DMS114 treated with DMSO at 0.1 percent for 48 hours (cell line): Measurements from ENCODE around the gene ARHGAP10.

Experiments
- DNase-seq: peaks from one replicate; lab custom pipeline; 2025; ENCODE audit not compliant: unreplicated experiment; lab: John Stamatoyannopoulos, UW

ARHGAP10 gene

DNA sequence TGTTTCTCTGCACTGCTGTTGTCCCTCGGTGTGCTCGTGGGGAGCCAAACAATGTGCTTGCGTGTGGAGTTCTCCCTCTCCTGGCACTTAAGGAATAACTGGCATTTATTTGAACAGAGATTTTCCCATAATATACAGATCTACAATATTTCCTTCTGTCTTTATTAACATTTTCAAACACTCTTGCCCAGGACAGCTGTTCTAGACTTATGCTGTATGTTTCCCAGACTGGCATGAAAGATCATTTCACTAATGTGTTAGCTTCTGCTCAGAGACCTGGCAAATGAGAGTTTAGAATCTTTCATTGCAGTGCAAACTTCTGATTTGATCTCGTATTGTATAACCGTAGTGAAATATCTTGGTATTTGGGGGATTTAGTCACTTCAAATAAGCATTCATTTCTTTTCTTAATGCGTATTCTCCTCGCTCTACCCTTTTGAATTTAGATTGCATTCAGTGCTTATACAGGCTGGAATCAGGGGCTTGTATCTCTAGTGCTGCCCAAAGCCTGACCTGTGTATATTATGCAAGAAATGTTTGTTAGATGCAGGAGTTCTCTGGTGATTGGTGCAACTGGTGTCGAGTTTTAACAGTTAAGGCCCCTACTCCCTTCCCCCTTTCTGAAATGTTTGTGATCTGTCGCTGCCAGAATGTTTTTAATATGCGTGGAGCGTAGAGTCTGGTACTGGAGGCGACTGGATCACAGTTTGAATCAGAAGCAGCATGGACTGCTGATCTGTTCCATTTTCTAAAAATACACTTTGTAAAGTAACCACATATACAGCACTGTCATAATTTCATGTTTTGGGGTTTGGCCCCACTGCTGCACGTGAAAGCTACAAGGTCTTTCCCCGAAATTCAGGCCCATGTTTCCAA lies 326.3 kb downstream of the ARHGAP10 start:
- no peak for DNase-seq

DNA sequence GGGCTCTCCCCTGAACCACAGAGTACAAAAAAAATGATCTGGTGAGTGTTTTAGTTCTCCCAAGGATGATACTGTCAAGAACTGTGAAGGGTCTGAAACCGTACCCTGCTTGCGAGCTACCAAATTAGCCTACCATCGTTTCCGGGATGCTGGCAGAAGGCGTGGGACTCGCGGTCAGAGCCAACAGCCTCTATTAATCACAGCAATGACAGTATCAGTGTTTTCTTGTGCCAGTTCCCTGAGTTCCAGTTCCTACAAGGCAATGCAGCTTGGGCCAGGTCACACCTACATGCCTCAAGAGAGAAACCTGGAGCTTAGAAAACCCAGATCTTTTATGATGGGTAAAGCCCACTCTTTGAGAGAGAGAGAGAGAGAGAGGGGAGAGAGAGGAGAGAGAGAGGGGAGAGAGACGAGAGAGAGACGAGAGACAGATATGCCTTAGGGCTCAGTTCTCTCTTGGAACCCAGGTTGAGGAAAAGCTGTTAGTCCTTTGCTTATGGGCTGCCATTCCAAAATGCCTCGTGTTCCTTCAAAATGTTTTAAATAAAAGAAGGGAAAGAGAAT lies 327.8 kb downstream of the ARHGAP10 start:
- DNase-seq: no peak

DNA sequence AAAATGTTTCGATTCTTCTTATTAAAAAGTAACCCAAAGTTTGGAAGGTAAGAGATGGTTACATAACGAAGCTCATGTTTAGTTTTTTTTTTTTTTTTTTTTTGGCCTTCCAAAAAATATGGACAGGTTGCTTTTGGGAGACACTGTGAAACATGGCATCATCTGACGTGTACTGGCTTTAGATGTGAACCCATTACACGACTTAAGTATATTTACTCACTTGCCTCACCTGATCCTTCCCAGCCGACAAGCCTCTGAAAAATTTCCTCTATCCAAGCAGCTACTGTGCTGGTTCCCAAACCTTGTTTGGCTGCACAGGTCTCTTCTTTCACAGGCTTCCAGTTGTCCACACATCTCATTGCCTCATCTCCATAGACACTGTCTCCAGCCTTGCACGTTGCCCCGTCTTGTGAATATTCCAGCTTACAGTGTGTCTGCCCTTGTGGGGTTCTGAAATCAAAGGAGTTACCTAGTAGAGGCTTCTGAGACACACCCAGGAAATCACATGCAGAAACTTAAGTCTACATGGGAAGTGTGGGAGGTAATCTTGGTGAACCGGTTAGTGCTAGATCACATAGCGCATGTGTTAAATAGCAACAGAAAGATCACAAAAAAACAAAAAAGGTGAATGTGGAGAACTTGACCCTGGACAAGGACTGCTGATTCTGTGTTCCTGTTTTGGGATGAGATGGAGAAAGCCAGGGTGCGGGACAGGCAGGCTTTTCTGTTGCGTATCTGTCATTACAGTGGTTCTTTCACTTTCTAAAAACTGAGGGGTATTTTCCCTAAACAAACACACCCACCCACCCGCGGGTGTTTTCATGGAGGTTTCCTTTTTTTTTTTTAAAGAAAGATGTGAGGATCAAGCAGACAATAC lies 328.6 kb downstream of the ARHGAP10 start:
- DNase-seq: no peak

DNA sequence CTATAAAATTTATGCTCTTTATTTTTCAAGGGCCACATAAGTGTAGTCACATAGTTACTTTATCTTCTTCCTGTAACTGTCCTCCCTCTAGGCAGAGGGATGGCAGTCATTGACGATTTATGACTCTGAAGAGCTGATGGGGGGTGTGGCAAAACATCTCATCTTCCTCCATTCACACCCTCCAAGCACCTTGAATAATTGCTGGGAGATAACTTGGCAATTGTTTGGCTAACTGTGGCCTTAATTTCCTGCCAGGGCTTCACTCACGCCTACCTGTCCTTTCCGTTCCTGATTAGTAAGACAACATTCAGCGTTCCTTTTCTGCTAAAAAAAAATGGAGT lies 329.2 kb downstream of the ARHGAP10 start:
- no peak for DNase-seq

DNA sequence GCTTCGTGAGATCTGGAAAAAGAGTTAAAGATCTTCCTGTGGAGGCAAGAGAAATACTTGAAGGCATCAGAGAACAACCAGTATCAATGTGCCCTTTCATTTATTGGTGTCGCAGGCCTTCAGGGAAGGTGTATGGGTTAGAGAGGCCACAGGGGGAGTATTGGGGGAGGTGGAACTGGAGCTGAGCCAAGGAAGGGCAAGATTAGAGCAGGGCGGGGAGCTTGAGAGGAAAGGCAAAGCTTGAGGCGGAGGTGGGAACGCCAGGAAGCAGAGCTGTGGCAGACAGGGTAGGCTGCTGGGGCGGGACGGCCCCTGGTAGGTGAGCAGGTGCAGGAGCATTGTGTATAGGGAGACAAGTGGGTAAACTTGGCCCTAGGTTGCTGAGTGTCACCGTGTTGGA lies 329.9 kb downstream of the ARHGAP10 start:
- DNase-seq: no peak

DNA sequence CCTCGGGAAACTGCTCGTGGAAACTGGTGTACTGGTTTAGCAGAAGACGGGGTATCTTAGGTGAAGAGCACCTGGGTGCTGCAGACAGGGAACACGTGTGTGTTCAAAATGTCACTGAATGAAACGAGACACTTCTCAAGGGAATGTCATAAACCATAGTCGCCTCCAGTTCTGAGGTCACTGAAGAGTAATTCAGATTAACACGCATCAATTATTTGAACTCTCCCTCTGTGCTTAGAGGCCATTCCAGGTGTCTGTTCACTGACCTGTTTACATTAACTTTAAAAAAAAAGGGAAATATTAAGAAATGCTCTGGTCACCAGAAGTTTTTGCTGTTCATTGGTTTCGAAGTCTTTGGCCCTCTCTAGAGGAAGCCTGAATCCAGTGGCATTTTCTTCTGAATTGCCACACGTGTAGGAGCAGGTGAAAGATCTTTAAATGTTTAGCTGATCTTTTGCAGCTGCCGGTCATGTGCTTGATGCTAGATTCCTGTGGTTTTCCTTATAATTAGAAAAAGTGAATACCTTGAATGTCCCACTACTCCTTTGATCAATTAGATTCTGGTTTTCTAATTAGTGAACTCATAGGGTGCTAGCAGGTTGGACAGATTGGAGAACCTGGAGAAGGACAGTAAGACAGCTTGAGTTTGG lies 330.5 kb downstream of the ARHGAP10 start:
- no peak for DNase-seq

DNA sequence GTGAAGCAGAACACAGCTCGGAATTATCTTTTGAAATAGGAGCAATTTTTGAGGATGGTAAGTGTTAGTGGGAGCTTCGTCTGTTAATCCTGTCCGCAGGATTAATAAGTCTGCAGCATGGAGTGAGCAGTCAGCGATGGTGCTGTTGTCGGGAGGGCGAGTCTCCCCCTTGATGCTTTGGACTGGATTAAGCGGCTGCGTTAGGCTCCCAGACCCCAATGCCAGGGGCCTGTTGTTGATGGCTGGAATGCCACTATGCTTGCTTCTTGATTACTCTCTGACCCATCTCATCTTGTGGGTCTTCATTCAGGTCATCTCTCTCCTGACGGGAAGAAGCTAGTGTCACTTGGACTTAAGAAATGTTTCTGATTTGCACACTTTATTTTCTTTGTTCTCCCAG lies 332.6 kb downstream of the ARHGAP10 start:
- no peak for DNase-seq

DNA sequence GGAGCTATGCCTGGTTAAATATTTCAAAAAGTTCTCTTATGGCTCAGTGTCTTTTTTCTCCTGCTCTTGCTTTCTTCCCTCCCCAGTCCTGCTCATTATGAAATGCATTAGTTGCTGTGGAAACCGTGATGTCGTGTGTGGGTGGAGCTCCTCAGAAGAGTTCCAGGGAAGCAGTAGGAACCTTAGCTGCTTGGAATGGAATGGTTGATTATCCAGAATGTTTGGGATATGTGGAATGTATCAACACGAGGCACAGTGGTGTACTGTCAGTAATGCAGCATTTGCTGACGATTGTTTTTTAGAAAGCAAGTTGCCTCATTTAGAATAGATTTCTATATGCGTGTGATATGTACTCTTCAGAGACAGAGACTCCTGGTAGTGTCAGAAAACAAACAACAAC lies 333.2 kb downstream of the ARHGAP10 start:
- no peak for DNase-seq

DNA sequence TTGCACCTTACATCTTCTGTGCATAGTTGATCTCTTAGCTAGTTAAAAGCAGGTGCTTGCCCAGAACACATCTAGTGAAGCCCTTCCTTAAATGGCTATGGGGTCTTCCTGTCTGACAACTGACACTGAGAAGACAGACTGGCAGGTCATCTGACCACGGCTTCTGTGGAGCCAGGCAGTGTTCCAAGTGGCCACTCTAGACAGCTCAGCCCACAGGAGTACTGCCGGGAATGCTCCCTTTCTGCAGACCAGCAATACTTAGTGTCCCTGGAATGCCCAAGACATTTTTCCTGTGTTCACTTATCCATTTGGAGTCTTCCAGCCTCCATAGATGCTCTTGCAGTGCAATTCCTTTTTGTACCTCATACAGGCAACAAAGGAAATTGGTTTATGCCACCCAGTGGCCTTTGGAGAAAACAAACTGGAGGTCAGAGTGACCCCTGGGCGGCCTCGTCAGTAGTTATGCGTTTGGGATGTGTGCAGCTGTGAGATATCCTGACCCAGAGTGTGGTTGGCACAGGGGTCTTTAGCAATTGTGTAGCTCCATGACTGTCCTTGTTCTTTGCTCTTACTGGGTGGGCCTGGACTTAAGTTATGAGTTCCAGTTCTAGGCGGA lies 335.5 kb downstream of the ARHGAP10 start:
- DNase-seq: no peak

DNA sequence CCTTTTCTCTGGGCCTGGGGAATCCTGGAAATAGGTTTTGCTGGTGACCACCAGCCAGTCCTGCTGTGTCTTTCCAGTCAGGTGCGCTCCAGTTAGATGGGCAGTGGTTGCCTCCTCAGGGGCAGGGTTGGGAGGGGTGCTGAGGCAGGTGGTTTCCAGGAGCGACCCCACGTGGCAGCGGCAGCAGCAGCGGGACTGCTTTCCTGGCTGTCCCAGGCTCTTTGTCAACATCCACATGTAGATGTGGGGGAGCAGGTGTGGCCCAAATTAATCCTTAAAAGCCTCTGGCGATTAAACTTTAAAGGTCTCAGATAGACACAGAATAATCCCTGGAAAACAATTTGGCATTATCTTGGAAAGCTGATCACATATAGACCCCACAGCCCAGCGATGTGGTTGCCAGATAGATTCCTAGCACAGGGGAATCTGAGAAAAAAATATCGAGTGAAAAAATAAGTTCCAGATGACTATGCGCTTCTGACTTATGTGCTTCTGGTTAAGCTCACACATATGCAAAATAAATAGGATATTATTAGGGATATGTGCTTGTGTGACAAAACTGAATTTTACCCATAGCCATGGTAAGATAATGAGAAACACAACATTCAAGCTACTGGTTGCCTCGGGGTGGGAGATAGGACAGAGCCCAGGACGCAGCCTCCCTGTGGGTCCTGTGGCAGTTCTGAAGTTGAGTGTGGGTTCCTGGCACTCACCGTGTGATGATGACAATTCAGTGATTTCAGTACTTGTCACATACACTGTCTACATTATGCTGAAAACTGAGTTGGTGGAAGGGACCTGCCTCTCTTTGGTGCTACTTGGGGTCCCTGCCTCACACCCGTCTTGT lies 336.4 kb downstream of the ARHGAP10 start:
- DNase-seq: no peak

DNA sequence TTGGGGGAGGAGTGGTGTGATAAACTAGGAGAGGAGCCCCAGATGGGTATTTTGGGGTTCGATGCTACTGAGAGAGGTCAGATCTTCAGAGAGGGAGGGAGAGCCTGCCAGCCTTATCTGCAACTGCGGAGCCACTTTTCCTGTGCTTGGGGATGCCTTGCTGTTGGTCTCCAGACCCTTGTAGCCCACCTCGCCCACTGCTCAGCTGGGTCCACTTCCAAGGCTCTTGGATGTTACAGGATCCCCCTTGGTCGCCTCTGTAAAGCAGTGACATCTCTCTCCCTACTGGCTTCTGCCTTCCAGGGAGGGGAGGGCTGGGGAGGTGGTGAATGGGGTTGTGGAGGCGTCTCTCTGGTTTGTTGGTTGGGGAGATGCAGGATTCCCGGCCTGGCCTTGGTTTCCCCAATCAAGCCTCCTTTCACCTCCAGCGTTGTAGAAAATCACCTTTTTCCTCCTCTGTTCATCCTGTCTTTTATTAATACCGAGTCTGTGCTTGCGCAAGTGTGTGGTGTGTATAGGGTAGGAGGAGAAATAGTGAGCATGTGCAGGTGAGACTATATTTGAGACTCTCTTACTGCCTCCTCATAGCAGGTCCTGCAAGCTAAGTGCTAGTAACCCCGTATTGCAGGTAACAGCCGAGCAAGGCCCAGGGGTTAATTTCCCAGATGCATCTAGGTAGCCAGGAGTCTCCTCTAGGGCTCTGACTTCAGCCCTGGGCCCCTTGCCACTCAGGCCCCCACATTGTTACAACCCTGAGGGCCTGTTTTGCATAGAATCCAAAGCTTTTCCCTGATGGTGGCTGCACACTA lies 337.4 kb downstream of the ARHGAP10 start:
- no peak for DNase-seq

DNA sequence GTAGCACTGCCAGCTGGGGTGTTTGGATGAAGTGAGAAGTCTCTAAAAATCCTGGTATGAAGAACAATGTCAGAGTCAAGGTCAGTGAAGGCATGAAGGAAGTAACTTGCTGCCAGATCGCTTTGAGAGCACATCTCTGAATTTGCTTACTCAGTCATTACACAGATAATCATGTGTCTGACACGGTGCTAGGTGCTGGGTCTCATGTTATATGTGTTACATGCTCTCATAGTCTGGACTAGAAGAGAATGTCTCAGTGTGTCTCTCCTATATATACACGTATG lies 337.9 kb downstream of the ARHGAP10 start:
- no peak for DNase-seq

DNA sequence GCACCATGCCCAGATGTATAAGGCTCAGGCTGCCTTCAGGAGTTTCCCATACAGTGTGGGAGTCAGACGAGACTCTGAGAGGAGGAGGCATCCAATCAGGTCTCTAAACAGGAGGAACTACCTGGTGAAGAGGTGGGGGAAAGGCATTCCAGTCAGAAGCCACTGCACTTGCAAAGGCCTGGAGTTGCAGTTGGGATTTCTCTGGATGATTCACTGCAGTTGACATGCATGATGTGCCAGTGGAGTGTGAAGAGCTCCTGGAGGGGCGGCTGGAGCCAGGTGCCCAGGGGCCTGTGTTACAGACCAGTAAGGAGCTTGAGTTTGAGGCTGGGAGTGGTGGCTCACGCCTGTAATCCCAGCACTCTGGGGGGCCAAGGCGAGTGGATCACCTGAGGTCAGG lies 339.1 kb downstream of the ARHGAP10 start:
- no peak for DNase-seq

DNA sequence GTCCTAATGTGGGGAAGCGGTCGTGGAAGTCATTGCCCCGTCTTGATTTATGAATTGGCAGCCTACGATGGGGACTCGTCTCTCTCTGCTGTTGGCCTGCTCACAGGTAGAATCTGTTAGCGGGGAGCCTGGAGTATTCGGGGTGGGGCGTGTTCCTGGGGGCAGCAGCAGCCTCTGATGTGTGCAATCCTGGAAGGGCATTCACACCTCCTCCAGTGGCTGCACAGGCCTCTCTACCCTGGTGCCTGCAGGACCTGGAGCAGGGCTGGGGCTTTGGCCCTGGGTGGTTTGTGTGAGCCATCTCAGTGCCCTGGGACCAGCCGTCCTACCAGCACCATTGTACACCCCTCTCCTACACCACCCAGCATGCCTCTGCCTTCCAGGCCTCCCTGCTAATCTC lies 340.9 kb downstream of the ARHGAP10 start:
- DNase-seq: no peak

DNA sequence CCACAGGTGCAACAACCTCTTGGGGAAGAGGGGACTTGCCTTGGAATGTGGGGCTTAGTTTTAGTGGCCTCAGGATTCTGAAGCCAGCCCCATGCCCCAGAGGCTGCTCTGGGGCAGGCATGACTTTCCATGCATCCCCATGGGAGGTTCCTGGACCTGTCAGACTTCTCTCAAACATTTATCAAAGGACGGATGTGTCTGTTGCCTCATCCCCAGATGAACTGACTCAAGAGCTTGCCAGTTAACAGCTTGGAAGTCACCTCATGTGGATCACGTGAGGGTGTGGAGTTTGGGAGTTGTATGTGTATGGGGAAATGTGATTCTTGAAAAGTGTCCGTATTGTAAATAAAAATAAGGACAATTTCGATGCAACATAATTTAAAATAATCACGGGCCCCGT lies 341.5 kb downstream of the ARHGAP10 start:
- no peak for DNase-seq

DNA sequence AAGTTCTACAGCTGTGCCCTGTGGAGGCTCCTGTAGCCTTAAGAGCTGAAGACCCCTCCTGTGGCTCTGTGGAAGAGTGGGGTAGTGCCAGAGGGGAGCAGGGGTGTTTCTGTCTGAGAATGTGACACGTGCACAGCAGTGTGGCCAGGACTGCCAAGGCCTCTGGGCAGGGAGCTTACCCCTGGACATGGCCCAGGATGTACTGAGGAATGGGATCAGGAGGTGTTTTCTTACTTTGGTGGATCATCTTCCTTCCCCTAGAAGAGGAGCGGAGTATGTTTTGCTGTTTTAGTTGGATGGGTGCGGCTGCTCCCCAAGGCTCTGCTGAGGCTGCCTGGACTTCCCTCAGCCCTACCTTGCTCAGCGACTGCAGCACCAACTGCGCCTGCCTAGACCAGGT lies 342.6 kb downstream of the ARHGAP10 start:
- DNase-seq: no peak

DNA sequence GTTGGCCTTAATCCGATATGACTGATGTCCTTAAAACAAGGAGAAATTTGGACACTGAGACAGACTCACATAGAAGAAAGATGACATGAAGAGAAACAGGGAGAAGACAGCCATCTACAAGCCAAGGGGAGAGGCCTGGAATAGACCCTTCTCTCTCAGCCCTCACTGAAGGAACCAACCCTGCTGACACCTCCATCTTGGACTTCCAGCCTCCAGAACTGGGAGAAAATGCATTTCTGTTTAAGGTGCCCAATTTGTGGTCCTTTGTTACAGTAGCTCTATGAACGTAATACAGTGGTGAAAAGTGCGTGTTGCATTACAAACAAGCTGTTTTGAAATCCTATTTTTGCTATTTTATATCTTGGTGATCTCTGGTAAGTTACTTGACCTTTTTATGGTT lies 343.6 kb downstream of the ARHGAP10 start:
- DNase-seq: no peak

DNA sequence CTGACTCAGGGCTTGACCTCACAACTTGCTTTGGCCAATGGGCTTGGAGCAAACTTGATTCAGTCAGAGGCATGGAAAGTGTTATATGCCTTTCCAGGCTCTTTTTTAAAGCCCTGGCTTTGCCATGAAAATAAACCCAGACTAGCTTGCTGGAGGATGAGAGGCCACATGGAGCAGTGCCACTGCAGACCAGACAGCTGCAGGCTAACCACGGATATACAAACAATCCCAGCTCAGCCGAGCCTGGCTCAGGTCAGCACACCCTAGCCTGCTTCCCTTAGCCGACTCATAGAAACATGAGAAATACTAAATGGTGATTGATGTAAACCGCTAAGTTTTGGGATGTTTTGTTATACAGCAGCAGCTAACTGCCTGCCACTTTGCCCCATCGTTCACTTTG lies 345.1 kb downstream of the ARHGAP10 start:
- no peak for DNase-seq

DNA sequence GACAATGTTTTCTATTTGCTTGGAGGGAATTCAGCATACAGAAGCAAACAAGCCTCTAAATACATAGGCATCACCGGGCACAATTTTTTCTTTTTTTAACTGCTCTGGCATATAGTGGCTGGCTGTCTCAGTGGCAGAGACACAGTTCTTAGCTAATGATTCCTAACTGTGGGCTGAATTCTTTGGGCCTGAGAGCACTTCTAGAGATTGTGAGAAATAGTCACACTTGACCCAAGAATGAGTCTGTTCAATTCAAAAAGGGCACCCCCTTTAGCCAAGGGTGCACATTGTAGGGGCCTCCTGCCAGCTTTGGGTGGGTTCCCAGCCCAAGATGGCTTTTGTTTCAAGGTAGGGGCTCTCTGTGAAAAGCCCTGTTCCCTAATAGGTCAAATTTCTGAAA lies 345.7 kb downstream of the ARHGAP10 start:
- DNase-seq: no peak

DNA sequence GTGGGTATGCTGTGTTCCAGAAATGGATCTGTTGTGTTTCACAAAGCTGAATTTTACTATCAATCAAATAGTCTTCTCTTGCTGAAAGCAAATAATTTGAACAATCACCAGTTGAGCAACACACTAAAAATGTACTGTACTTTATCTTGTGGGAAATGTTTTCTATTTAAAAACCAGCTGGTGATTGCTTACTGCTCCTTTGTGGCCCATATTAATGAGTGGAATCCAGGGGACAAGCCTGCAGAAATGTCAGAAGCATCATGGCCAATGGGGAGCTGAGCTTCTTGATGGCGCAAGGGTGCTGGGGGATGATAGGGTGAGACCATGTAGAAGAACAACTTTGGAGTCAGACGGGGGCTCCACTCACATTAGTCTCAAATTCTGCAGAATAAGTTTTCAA lies 346.2 kb downstream of the ARHGAP10 start:
- DNase-seq: no peak
